HG03520 (cell line): Measurements from ENCODE around the gene RNF213.

Experiments
- ATAC-seq: cut with Tn5 transposase; IDR thresholded peaks from one replicate; pipeline ENCODE4 v1.9.1; 2021; ENCODE audit warnings: mild to moderate bottlenecking, moderate library complexity; ENCODE audit not compliant: unreplicated experiment

RNF213 gene

GRCh38 chr17:80363518-80364090, 103.0 kb downstream of the RNF213 start:
- no peak for ATAC-seq

- no peak for ATAC-seq
These were observed 103.5 kb downstream of the RNF213 start for GRCh38 chr17:80364091-80364691.

GRCh38 chr17:80365001-80365965, 104.6 kb downstream of the RNF213 start:
- no peak for ATAC-seq

GRCh38 chr17:80365983-80366382, 105.3 kb downstream of the RNF213 start:
- ATAC-seq = no peak

- no peak for ATAC-seq
These were observed 106.9 kb downstream of the RNF213 start for GRCh38 chr17:80367503-80367902.

GRCh38 chr17:80371196-80371595, 110.5 kb downstream of the RNF213 start:
- ATAC-seq = no peak

GRCh38 chr17:80372456-80372855, 111.8 kb downstream of the RNF213 start:
- ATAC-seq = no peak

GRCh38 chr17:80372922-80373570, 112.4 kb downstream of the RNF213 start:
- no peak for ATAC-seq

- ATAC-seq = no peak
These were observed 113.5 kb downstream of the RNF213 start for GRCh38 chr17:80374039-80374731.

- no peak for ATAC-seq
These were observed 114.3 kb downstream of the RNF213 start for GRCh38 chr17:80374732-80375585.

GRCh38 chr17:80376531-80376930, 115.9 kb downstream of the RNF213 start:
- no peak for ATAC-seq

- no peak for ATAC-seq
These were observed 117.1 kb downstream of the RNF213 start for GRCh38 chr17:80377798-80378197.

- no peak for ATAC-seq
These were observed 118.7 kb downstream of the RNF213 start for GRCh38 chr17:80379348-80379747.

GRCh38 chr17:80380068-80380467, 119.4 kb downstream of the RNF213 start:
- no peak for ATAC-seq

- no peak for ATAC-seq
These were observed 119.9 kb downstream of the RNF213 start for GRCh38 chr17:80380555-80381002.

- ATAC-seq = no peak
These were observed 120.8 kb downstream of the RNF213 start for GRCh38 chr17:80381416-80381923.

GRCh38 chr17:80382446-80382845, 121.8 kb downstream of the RNF213 start:
- ATAC-seq = no peak

- no peak for ATAC-seq
These were observed 122.3 kb downstream of the RNF213 start for GRCh38 chr17:80382956-80383355.
